GM12801 (cell line): Measurements from ENCODE around the gene MMP28.

Source experiments
- TF ChIP-seq, protein P1 (sequence below): IDR thresholded peaks from one replicate; pipeline ENCODE4 v1.5.1; 2011; ENCODE audit warnings: control low read depth; ENCODE audit not compliant: insufficient read length; ENCODE audit errors: extremely low read depth

MMP28 gene

DNA sequence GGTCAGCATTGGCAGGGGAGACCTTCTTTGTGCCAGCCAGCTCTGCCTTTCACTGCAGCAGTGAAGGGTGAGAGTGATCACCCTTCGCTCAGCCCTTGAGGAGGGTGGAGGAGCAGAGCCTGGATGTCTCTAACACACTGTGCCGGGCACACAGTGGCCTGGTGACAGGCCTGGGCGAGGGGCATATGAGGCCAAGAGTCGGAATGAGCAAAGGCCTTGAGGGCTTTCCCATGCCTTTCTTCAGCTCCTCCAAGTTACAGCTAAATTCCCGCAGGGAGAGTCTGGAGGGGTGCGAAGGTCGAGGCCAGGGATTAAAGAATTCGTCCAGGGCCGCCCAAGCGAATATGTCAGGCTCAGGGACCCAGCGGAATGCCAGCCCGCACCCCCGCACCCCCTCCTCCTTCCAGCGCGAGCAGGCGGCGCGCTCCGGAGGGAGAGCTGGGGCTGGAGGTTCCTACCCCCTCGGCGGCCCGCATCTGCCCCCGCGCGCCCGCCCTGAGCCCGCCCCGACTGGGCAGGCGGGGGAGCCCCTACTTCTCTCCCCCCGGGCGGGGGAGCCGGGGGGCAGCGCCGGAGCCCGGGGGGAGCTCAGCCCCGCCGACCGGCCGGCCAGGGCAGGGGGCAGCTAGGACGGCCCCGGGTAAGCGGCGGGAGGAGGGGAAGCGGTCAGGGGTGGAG, 64.1 kb downstream of the MMP28 start, which contains the start of gene RASL10B:
Gene RASL10B (plus strand): TSS at position 401 of the 678 bp plus-strand sequence. CDS start 3,546 bp downstream, outside the sequence.
- TF ChIP-seq, protein P1, sequence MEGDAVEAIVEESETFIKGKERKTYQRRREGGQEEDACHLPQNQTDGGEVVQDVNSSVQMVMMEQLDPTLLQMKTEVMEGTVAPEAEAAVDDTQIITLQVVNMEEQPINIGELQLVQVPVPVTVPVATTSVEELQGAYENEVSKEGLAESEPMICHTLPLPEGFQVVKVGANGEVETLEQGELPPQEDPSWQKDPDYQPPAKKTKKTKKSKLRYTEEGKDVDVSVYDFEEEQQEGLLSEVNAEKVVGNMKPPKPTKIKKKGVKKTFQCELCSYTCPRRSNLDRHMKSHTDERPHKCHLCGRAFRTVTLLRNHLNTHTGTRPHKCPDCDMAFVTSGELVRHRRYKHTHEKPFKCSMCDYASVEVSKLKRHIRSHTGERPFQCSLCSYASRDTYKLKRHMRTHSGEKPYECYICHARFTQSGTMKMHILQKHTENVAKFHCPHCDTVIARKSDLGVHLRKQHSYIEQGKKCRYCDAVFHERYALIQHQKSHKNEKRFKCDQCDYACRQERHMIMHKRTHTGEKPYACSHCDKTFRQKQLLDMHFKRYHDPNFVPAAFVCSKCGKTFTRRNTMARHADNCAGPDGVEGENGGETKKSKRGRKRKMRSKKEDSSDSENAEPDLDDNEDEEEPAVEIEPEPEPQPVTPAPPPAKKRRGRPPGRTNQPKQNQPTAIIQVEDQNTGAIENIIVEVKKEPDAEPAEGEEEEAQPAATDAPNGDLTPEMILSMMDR, result no peak

DNA sequence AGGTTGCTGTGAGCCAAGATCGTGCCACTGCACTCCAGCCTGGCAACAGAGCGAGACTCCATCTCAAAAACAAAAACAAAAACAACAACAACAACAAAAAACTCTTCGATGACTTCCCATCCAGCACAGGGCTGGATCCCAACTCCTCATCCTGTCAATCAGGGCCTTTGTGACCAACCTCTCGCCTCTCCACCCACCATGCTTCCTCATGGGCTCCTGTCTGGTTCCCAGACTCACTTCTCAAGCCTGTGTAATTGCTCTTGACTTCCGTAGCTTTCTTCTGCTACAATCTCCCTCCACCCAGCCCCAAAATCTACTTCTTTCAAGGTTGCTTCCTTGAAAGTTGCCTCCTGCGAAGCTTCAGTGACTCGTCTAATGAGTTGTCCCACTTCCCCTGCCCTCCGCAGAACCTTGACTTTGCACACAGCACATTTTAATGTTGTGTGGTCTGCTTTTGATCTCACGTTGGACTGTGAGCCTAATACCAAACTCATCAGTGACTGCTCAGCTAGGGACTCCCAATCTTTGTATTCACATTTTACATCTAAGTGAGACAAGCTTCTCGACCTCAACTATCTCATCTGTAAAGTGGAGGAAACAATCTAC, 64.9 kb downstream of the MMP28 start:
- TF ChIP-seq, protein P1, result no peak

DNA sequence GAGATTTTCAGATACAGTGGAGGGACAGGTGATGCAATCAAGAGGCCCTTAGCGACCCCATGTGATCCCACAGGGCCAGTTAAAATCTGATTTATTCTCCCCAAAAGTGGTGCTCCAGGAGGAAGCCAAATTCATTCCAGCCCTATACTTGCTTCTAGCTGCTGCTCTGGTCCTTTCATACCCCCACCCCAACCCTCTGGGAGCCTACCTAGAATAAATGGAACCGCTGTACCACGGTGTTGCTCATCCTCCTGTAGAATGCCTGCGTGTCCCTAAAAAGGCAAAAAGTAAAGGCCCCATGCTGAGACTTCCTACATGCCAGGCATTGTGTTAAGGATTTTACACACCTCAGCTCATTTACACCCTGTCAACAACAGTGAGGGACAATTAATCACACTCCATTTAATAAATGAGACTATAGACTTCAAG, 66.0 kb downstream of the MMP28 start:
- TF ChIP-seq, protein P1, result no peak

DNA sequence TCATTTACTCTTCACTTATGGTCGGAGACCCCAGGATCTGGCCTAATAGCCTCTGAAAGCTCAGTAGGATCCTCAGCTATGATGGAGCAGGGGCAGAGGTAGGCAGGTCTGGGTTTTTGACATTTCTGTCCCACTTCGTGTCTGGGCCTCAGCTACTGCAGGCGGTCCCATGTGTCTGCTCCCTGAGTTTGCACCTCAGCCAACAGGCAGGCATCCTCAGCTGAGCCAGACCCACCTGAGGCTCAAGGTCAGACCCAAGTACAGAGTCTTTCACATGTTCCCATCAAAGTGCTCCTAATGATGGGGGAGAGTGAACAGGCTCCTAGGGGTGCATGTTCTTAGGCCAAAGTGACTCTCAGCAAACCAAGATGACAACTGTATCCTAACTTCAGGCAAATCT, 66.9 kb downstream of the MMP28 start:
- TF ChIP-seq, protein P1, result no peak

DNA sequence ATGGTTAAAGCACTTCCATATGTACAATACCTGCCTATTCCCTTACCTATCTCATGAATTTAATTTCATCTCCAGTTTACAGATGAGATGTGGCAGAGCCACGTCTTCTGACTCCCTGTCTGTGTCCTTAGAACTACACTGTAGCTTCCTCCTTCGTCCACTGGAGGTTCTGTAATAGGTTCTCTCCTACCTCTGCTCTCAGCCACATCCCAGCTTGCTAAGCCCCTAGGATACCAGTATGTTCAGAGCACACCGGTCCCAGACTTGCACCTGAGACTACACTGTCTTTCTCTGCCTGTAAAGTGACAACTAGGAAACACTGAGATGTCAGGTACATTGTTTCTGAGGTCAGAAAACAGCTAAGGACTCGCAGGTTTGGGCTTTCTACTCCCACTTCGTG, 67.8 kb downstream of the MMP28 start:
- TF ChIP-seq, protein P1, result no peak

DNA sequence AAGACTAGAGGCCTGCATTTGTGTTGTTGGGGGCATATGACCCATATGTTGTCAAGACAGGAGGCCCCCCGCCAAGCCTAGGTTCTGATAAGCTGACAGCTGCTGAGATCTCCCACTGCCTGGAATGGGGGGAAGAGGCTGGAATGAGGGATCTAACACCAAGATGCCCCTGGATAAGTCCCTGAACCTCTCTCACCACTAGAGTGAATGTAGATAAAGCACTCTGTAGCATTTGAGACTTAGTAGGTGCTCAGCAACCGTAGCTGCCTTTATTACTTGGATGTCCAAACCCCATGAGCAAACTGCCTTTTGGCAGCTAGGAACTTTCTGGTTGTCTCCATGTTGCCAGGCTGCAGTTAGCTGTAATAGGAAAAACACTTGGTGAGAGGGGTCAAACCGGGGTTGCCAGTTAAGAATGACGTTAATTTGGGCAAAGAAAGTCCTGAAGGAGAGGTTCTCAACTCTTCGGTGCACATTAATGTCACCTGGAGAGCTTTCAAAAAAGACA, 68.4 kb downstream of the MMP28 start:
- TF ChIP-seq, protein P1, result no peak

DNA sequence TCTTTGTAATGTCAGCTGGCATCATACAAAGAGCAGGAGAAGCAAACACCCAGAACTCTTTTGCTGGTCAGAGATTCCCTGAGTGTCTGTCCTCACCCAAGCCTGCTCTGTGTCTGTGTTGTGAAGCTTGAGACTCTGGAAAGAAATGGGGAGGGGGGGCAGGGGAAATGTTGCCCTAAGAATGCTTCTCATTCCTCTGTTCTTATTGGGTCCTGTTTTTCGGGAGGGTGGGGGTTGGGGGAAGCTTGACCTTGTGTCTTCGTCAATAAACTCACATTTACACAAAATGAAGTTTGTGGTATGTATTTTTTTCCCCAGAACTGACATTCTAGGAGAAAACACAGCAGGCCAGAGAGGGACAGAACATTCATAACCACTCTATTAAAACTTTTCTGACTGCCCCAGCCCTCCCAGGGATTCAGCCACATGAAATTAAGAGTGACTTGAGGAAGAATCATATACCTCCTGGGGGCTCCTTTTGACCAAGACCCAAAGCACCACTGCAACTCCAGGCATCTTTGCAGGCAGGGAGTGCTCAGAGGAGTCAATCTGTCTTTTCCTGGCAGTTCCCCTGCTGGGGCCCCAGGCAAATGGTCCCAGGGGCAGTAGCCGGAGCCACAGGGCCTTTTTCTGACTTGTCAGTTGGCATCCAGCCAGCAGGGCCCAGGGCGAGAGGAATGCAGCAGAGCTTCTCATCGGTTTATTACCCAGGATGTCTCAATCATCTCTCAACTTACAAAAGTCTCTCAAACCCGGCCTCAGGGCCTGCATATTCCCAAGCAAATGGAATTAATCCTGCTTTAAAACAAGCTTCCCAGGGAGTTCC, 69.1 kb downstream of the MMP28 start:
- TF ChIP-seq, protein P1, result no peak
